ENCODE data around the gene C1orf21.

DNA sequence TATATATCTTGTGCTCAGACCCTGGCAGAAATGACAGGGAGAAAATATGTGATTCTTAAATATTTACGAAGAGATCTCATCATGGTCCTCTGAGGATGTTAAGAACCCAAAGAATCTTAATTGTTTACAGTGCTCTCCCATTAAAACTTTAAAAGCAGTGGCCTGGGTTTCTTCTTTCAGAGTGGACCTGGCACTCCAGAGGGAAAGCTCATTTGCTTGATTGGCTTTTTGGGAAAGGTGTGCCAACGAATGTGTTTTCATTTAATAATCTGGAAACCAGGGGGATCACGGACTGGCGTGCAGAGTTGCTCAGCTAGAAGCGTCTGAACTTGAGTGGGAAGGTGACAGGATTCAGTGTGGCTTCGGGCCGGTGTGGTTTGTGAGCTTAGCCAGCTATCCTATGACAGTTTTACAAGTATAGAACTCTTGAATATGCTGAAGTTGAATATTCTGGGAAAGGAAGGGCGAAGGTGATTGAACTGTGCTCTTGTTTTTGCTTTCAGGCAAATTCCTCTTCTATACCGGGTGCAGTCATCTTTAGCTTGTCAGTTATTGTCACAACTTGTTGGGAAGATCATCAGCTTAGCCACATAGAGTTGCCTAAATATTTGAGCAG lies 154.8 kb downstream of the C1orf21 start:
- TF ChIP-seq, protein P1, sequence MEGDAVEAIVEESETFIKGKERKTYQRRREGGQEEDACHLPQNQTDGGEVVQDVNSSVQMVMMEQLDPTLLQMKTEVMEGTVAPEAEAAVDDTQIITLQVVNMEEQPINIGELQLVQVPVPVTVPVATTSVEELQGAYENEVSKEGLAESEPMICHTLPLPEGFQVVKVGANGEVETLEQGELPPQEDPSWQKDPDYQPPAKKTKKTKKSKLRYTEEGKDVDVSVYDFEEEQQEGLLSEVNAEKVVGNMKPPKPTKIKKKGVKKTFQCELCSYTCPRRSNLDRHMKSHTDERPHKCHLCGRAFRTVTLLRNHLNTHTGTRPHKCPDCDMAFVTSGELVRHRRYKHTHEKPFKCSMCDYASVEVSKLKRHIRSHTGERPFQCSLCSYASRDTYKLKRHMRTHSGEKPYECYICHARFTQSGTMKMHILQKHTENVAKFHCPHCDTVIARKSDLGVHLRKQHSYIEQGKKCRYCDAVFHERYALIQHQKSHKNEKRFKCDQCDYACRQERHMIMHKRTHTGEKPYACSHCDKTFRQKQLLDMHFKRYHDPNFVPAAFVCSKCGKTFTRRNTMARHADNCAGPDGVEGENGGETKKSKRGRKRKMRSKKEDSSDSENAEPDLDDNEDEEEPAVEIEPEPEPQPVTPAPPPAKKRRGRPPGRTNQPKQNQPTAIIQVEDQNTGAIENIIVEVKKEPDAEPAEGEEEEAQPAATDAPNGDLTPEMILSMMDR (IDR thresholded peaks at IDR 0.05): no peak
- no peak for TF ChIP-seq SIN3A (IDR thresholded peaks at IDR 0.05; ENCODE audit: borderline replicate concordance, insufficient read depth, low read depth, low read length)

Data from Panc1 (cell line).